Neural progenitor cell (in vitro differentiated cells): Measurements from ENCODE around the gene KIF26B. TPM values are rescaled to one million over a fixed set of nuclear protein-coding genes. Genes with fewer than 3 reads are reported as not detected.

Source experiments
- DNase-seq: peaks from one replicate; pipeline ENCODE4 v3.0.0-alpha.2; 2016; ENCODE audit warnings: low spot score
- H2AFZ ChIP-seq: fragments of 200-600 bp; sonication (generic); replicated peaks from 2 replicates; pipeline ENCODE4 v1.6.1; 2016; ENCODE audit warnings: antibody characterized with exemption
- H3F3A ChIP-seq: fragments of 200-600 bp; sonication (generic); 2 replicates; pipeline ENCODE4 v1.6.1; 2016; ENCODE audit warnings: antibody characterized with exemption, low read depth
- H3K27ac ChIP-seq: fragments of 200-600 bp; sonication (generic); 2 replicates; pipeline ENCODE4 v1.5.1; 2016; ENCODE audit warnings: mild to moderate bottlenecking
- H3K27me3 ChIP-seq: fragments of 200-600 bp; sonication (generic); 2 replicates; pipeline ENCODE4 v1.6.1; 2016; ENCODE audit warnings: mild to moderate bottlenecking, moderate library complexity
- H3K36me3 ChIP-seq: fragments of 200-600 bp; sonication (generic); 2 replicates; pipeline ENCODE4 v1.5.1; 2016
- H3K4me1 ChIP-seq: fragments of 200-600 bp; sonication (generic); 2 replicates; pipeline ENCODE4 v1.6.1; 2016; ENCODE audit warnings: mixed run types
- H3K4me2 ChIP-seq: fragments of 200-600 bp; sonication (generic); 2 replicates; pipeline ENCODE4 v1.6.1; 2016
- H3K4me3 ChIP-seq: fragments of 200-600 bp; sonication (generic); 2 replicates; pipeline ENCODE4 v1.5.1; 2016
- H3K79me2 ChIP-seq: fragments of 200-600 bp; sonication (generic); 2 replicates; pipeline ENCODE4 v1.6.1; 2016; ENCODE audit warnings: low read depth
- H3K9ac ChIP-seq: fragments of 200-600 bp; sonication (generic); 2 replicates; pipeline ENCODE4 v1.6.1; 2016
- H3K9me3 ChIP-seq: fragments of 200-600 bp; sonication (generic); 2 replicates; pipeline ENCODE4 v1.5.1; 2016; ENCODE audit warnings: low read depth
- H4K20me1 ChIP-seq: fragments of 200-600 bp; sonication (generic); 2 replicates; pipeline ENCODE4 v1.6.1; 2016; ENCODE audit warnings: low read depth
- H3K27ac Mint-ChIP-seq: 3 replicates; pipeline ENCODE4 v1.8.0; 2021; ENCODE audit warnings: mixed read lengths
- H3K27me3 Mint-ChIP-seq: 2 replicates; pipeline ENCODE4 v1.8.0; 2022; ENCODE audit warnings: low read depth, mild to moderate bottlenecking, inconsistent platforms, moderate library complexity, mixed read lengths; ENCODE audit not compliant: insufficient read depth
- H3K36me3 Mint-ChIP-seq: 3 replicates; pipeline ENCODE4 v1.8.0; 2021; ENCODE audit warnings: mixed read lengths
- H3K4me1 Mint-ChIP-seq: 3 replicates; pipeline ENCODE4 v1.8.0; 2021; ENCODE audit warnings: mixed read lengths
- H3K4me3 Mint-ChIP-seq: 3 replicates; pipeline ENCODE4 v1.8.0; 2021; ENCODE audit warnings: mild to moderate bottlenecking, moderate library complexity, mixed read lengths
- H3K9me3 Mint-ChIP-seq: 3 replicates; pipeline ENCODE4 v1.8.0; 2020; ENCODE audit warnings: mixed read lengths
- CTCF ChIP-seq: fragments of 200-600 bp; sonication (generic); IDR thresholded peaks from 2 replicates; pipeline ENCODE4 v1.5.1; 2017; ENCODE audit warnings: antibody characterized with exemption, mild to moderate bottlenecking
- EZH2 ChIP-seq: fragments of 200-600 bp; sonication (generic); IDR thresholded peaks from 2 replicates; pipeline ENCODE4 v1.6.1; 2017; ENCODE audit warnings: antibody characterized with exemption, mild to moderate bottlenecking, moderate library complexity
- EZH2phosphoT487 ChIP-seq: fragments of 200-600 bp; sonication (generic); IDR thresholded peaks from 2 replicates; pipeline ENCODE4 v1.6.1; 2017; ENCODE audit warnings: antibody characterized with exemption
- total RNA-seq: library from RNA; depleted of rRNA; stranded (reverse); fragments of >200 nt; gene quantifications from 2 replicates; pipeline ENCODE4 v1.2.3, GENCODE V29; 2015; ENCODE audit warnings: low replicate concordance

KIF26B gene
- total RNA-seq, 1 donor from 2014 or later: 0.47 TPM

GRCh38 chr1:245270063-245270462, 115.3 kb downstream of the KIF26B start:
- Histone ChIP-seq H3K27ac (no peak overlapping the region), H3K27me3 (no peaks in the 10 kb centered on the region), H3K4me1 (peaks cover 2% of the 10 kb centered on the region), H3K9me3 (peaks cover 8% of the 10 kb centered on the region), H3K4me3 (no peak overlapping the region), H2AFZ (no peak overlapping the region), H3K4me2 (no peak overlapping the region), H3K79me2 (no peaks in the 10 kb centered on the region), H3K9ac (no peak overlapping the region), H4K20me1 (no peaks in the 10 kb centered on the region), H3K36me3 (no peaks in the 10 kb centered on the region), H3F3A (no peaks in the 10 kb centered on the region)
- Mint-ChIP-seq H3K36me3 (no peaks in the 10 kb centered on the region), H3K4me3 (no peak overlapping the region), H3K4me1 (peaks cover 14% of the 10 kb centered on the region), H3K27me3 (no peaks in the 10 kb centered on the region), H3K27ac (no peak overlapping the region), H3K9me3 (peaks cover 20% of the 10 kb centered on the region)
- TF ChIP-seq EZH2phosphoT487 (no peak), CTCF (no peak), EZH2 (no peak)
- no peak for DNase-seq

- H3K4me1 ChIP-seq: peaks cover 2% of the 10 kb centered on the region
- H4K20me1 ChIP-seq: no peaks in the 10 kb centered on the region
- H3K9ac ChIP-seq: no peak overlapping the region
- H3K79me2 ChIP-seq: no peaks in the 10 kb centered on the region
- no peaks in the 10 kb centered on the region for H3F3A ChIP-seq
- H3K4me1 Mint-ChIP-seq: peaks cover 14% of the 10 kb centered on the region
- no peaks in the 10 kb centered on the region for H3K36me3 Mint-ChIP-seq
- peaks cover 20% of the 10 kb centered on the region for H3K9me3 Mint-ChIP-seq
- no peak overlapping the region for H3K4me3 ChIP-seq
- no peak for DNase-seq
- no peaks in the 10 kb centered on the region for H3K27me3 Mint-ChIP-seq
- H3K4me3 Mint-ChIP-seq: no peak overlapping the region
- H3K27ac ChIP-seq: no peak overlapping the region
- H2AFZ ChIP-seq: no peak overlapping the region
- H3K27me3 ChIP-seq: no peaks in the 10 kb centered on the region
- peaks cover 8% of the 10 kb centered on the region for H3K9me3 ChIP-seq
- no peak overlapping the region for H3K4me2 ChIP-seq
- H3K27ac Mint-ChIP-seq: no peak overlapping the region
- H3K36me3 ChIP-seq: no peaks in the 10 kb centered on the region
- TF ChIP-seq EZH2phosphoT487 (no peak), EZH2 (no peak), CTCF (no peak)
These were observed 116.2 kb downstream of the KIF26B start for GRCh38 chr1:245270972-245271371.

DNA sequence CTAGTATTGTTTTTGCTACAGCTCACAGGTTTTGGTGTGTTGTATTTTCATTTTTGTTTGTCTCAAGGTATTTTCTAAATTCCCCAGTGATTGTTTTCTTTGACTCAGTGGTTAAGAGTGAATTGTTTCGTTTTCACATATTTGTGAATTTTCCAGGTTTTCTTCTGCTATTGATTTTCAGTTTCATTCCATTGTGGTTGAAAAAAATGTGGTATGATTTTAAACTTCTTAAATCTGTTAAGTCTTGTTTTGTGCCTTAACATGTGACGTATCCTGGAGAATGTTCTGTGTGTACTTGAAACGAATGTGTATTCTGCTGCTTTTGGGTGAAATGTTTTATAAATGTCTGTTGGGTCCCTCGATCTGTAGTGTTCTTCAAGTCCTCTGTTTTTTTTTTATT, 117.9 kb downstream of the KIF26B start:
- no peak overlapping the region for H3K4me3 ChIP-seq

More for the DNA sequence above, 117.9 kb downstream of the KIF26B start:
- Mint-ChIP-seq H3K36me3 (no peaks in the 10 kb centered on the region), H3K4me1 (peaks cover 7% of the 10 kb centered on the region), H3K4me3 (no peak overlapping the region), H3K27ac (no peak overlapping the region), H3K27me3 (no peaks in the 10 kb centered on the region), H3K9me3 (peaks cover 20% of the 10 kb centered on the region)
- Histone ChIP-seq H4K20me1 (no peaks in the 10 kb centered on the region), H3K27me3 (no peaks in the 10 kb centered on the region), H3K4me1 (peaks cover 2% of the 10 kb centered on the region), H3K27ac (no peak overlapping the region), H3K4me2 (no peak overlapping the region), H2AFZ (no peak overlapping the region), H3F3A (no peaks in the 10 kb centered on the region), H3K9me3 (peaks cover 8% of the 10 kb centered on the region), H3K79me2 (no peaks in the 10 kb centered on the region), H3K9ac (no peak overlapping the region), H3K36me3 (no peaks in the 10 kb centered on the region)
- DNase-seq: no peak
- no peak for TF ChIP-seq EZH2phosphoT487
- TF ChIP-seq CTCF: no peak
- TF ChIP-seq EZH2: no peak
